GM19324 (cell line): ENCODE results near the gene INSYN2B.

ENCODE experiments used
- ATAC-seq: cut with Tn5 transposase; IDR thresholded peaks from one replicate; pipeline ENCODE4 v1.9.1; 2021; ENCODE audit warnings: mild to moderate bottlenecking, moderate library complexity; ENCODE audit not compliant: unreplicated experiment, low FRiP score

INSYN2B gene

DNA sequence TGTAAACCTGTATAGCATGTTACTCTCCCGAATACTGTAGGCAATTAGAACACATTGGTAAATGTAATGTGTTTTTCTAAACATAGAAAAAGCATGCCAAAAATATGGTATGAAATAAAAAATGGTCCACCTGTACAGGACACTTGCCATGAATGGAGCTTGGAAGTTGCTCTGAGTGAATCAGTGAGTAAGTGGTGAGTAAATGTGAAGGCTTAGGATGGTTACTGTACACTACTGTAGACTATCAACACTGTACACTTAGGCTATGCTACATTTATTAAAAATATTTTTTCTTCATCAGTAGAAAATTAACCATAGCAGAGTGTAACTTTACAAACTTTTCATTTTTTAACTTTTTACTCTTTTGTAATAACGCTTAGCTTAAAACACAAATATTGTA, 41.9 kb downstream of the INSYN2B start:
- no peak for ATAC-seq

DNA sequence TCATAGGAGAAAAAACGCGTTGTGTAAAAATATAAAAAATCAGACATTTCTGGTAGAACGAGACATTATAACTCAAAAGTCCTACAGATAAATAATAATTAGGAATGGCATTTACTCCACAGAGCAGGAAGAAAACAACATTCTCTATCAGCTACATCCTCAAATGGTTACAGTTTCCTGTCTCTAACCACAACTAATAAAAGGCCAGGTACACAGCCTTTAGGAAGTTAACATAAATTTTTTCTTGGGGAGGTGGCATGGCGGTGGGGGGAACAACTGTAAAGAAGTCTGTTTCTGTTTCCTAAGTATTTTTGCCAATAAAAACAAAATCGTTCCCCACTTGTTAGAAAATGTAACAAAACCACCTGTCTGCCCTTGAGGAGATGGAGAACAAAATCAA, 44.5 kb downstream of the INSYN2B start:
- ATAC-seq, result no peak

DNA sequence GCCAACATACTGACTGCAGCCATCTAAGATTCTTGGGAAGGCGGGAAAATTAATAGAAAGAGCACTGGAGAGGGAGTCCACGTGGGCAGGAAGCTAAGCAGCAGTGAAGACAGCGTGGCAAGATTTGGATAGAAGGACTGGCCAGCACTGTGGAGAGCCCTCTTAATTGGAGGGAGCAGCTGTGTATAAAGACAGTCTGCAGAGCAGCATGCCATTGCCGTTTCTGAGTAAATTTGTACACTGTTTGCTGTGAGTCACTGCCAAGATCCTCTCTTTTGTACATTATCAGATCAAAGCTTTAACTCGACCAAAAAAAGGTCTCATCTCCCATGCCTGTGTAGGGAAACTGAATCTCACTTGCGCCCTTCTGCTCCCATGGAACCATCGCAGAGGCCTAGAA, 45.3 kb downstream of the INSYN2B start:
- ATAC-seq, result no peak

DNA sequence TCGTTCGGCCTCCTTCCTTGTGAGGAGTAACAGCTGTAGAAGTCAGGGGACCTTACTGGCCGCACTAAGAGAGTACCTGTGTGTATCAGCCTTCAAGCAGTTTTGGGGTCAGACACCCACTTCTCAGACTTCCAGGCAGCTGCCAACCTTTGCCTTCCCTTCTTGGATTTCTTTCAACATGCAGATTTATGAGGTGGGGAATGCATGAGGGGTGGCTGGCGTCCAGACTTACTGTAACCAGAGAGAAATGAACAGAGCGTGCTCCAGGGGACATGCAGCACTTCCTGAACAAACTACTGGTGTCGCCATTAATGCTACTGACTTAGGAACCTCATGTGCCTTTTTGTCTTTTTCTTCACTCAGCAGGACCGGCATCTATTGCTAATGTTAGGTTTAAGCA, 46.7 kb downstream of the INSYN2B start:
- ATAC-seq, result no peak

DNA sequence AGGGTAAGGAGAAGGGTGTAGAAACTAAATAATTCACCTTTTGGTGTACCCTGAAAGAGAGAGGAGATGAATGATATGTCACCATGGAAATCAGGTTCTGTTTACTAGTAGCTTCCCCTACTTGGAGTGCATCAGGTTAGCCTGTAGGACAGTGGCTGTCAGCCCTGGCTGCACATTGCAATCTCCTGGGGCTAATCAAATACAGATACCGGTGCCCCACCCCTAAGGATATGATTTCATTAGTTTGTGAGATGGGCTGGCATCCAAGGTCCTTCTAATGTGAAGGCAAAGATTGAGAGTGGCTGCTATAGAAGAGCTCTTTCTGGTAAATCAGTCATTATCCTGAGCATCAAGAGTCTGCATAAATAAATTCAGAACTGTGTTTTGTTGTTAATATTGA, 47.2 kb downstream of the INSYN2B start:
- no peak for ATAC-seq

DNA sequence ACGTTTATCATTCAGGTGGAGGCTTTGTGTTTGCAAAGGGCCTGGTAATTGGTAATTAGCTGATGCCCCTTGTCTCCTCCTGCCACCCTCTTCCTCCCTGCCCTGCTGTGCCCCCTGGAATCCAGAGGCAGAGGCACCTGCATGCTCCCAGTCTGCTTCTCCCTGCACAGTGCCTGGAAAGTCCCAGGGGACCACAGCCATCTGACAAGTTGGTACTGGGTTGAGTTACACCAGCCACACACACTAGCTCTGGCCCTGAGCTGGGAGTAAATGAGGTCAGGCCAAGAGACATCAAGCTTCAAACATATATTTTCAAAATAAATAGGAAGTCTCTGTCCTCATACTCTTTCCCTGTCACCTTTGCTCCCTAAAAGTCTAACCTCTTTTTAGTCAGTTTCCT, 56.3 kb downstream of the INSYN2B start:
- no peak for ATAC-seq

DNA sequence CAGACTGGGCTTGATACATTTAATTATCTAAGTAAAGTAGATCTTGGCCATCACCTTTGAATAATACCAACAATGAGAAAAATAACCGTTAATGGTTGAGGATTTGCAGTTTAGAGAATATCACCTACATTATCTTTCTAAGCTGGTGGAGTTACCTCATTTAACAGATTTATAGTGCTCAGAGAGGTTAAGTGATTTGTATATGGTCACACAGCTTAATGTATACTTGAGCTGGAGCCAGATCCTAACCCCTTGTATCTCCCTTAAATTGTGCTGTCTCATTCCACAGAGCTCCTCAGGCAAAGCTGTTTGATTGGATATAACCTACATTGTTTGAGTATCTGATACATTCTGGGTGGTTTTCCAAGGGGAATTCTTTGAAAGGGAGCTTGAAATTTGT, 57.8 kb downstream of the INSYN2B start:
- ATAC-seq, result no peak

DNA sequence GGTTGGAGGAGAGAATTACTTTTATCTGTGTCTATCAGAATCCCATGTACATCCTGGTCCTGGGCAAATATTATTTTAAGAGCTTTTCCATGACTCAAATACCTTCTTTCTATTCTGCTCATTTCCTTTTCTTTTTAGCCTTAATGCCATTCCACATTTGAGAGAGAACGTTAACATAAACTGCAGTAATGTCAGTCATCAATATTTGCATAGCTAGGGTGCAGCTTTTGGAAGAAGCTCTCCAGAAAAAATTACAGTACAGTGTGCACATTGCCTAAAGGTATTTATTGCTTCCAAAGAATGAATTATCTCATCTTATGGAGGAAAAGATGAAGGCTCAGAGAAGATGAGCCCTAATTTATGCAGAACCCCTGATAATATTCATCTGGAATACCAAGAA, 58.3 kb downstream of the INSYN2B start:
- no peak for ATAC-seq

DNA sequence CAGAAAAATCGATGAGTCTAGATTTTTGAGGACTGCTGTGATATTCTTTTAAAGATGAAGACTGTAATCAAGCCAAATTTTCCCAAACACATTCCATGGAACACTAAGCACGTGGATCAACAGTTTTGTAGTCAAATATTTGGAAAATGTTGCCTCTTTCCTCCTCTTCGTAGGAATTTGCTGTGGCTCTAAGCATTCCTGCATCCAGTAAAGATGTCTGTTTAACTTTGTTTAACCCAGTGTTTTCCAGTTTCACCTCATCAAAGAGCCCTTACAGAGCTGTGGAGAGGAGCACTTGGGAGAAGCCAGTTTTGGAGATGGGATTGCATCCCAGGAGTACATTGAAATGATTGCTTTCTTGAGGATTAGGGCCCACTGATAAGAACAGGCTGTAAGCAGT, 58.9 kb downstream of the INSYN2B start:
- ATAC-seq, result no peak

DNA sequence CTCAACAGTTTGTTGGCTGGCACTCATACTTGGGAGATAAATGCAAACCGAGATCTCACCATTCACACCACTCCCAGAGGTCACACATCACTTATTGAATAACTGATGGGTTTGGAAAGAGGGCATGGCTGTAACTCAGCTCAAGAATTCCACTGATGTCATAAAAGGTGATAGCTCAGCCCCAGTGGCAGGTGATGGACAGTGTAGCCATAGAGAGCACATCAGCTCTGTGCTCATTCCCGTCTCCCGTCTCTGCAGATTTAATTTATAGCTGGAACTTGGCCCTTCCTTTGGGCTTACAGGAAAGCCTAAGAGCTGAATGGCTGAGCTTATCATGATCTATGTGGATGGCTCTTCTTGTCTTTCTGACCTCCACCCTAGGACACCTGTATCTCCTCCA, 59.8 kb downstream of the INSYN2B start:
- ATAC-seq, result no peak

DNA sequence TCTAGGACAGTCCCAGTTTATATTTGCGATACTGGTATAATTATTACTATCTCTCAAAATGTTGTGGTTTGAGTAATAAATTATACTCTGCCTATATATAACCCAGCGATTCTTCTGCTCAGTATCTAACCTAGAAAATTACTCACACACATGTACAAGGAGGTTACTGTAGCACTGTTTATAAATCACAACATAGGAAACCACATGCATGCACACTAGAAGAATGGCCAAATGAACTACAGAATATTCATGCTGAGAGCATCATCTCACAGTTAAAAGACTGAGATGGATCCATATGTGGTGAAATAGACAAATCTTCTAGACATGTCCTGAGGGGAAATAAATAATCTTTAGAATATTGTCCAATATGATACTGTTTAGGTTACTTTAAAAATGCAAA, 62.1 kb downstream of the INSYN2B start:
- ATAC-seq, result no peak

DNA sequence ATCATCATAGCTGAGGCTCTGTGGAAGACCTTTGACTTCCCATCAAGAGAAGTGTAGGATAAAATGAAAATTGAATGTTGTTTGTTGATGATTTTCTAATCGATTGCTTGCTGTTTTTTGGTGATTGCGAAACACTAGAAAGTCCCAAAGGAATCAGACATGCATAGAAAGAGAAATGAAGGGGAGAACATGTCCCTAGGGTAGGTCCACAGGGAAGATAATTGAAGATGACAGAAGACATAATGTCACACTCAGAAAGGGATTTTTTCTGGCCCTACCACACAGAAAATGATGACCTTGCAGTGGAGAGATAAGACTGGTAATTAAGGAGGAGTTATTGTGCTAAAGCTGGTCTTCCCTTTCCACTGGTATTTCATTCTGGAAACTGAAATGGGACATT, 62.8 kb downstream of the INSYN2B start:
- no peak for ATAC-seq

DNA sequence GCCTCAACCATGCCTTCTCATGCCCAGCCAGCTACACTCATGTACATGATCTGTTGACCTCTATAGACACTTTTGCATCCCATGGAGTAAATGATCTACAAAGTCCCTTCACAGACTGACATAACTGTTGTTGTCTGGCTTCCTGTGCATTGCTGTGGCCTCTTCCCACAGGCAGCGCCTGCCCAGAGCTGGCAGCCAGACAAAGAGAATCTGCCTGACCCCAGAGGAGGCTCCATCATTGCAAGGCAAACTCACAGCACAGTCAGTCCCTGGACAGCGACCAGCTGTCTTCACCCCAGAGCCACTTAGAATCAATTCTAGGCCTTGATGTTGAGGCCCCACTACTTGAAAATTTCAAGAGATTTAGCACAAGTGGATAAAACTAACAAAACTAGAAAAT, 65.5 kb downstream of the INSYN2B start:
- ATAC-seq, result no peak

DNA sequence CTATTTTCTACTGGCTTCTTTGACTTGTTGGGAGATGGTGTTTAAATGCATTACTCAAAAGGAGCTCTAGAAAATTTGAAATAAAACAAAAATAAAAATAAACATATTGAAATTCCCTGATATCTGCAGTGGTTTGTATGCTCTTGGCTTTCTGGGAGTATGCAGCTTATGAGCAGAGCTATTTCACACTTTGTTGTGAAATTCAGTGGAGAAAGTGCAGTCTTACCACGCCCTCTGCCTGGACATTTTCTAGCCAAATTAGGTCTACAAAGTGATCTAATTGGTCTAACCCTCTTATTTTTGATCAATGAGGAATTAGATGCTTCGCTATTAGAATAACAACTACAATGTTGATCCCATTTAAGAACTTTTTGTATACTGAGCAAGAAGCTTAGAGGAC, 66.8 kb downstream of the INSYN2B start:
- no peak for ATAC-seq

DNA sequence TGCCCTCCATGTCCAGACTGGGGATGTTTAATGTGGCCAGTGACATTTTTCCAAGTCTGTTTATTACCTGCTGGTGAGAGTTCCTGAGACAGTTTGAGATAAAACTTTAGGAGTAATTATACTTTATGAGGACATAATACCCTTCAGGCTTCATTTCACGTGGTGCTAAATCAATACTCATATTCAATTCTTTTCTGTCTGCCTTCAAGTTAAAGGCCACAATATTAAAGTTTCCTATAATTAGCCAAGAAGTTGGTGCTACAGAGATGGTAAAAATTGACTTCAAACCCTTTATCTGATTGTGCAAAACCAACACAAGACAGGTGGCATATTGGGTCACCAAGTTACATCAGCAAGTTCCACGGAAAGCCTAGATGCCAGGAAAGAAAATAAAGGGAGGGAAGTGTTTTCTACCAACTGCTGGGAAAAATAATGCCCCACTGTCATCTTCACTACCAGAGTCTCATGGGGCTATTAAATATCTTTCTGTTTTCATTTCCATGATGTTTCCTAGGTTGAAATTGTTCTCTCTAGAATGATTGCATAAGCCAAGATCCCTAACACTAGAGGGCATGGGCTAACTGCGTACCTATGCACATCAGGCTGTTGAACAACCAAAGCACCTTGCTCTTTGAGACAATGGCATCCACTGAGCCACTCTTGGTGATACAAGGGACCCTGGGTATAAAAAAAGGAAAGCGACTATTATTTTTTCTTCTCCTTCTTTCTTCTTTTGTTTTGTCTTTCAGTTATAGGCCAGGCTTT, 68.7 kb downstream of the INSYN2B start:
- ATAC-seq, result no peak

DNA sequence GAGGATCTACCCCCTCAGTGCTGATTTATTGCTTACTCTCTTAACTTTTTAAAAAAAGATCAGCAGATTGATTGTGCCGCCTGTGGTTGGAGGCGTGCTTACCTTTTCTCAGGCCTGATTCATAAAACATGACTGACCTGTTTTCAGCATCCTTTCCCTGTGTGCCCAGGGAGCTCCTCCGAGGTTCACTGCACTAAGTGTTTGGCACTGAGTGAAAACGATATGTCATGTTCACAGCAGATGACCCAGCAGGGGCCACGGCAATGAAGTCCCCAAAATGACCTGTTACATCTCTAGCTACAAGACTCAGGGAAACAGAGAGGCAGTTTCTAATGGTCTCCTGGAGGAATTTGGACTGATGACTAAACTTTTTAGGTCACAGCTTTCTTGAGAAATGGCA, 69.9 kb downstream of the INSYN2B start:
- no peak for ATAC-seq

DNA sequence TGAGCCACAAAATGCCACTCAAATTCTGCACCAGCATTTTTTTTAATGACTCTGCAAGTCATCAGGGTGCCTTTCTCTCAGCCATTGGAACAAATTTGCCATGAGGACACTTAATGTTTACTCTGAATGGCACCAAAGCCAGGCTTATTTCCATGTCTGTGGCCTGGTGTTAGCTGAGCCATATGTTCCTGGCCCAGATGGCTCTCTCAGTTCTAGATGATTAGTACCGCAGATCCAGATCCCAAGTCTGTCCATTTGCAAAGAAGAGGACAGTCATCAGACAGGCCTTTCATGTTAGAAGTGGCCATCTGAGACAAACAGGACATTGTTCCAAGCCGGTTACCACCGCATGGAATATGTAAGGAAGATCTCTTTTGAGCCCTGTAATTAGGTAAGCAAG, 70.3 kb downstream of the INSYN2B start:
- no peak for ATAC-seq

DNA sequence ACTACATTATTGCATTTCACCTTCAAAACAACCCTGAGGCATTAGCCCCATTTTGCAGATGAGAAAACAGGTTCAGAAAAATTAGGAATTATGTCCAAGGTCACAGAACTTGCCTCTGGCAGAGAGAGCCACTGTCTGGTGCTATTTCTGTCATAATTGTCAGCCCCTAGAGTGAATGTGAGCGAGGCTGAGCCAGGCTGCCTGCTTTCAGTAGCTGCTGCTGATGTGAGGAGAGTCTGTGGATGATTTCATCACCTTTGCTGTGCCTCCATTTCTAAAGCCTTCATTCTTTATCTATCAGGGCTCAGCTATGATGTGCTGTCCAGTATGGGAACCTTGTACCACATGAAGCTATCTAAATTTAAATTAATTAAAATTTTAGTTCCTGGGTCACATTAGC, 71.4 kb downstream of the INSYN2B start:
- no peak for ATAC-seq

DNA sequence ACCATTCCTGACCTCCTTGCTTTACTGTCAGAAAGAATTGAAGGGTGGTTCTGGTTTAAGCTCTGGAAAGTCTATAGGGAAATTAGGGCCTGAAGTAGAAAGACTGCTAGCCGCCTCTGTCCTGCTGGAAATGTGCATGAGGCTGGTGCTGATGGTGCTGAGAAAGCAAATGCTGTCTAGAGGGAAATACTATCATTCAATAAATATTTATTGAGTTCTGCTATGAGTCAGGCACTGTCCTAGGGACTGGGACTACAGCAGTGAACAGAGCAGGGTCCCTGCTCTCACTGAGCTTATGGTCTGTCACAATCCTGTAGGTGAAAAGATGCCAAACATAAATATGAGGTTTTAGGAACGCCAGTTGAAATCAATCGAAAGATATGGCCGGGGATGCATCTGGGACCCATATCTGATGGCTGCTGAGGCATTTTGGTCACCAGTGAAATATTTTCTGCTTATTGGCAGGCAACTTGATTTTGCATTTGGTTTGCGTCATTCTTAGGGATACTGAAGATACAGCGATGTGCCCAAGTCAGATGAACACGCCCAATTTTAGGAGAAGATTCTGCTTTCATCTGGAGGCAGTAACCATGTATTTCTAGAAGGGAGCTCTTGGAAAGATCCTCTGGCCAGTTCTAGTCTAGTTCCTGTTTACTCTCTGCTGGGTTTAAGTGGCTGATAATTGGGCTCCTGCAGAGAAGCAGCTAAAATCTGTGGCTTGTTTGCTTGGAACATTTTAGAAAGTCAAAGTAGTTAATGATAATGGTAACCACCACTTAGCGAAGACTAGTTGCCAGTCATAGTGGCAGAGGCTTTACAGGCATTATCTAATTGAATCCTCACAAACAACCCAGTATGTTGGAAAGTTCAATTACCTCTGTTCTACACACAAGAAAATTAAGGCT, 73.3 kb downstream of the INSYN2B start:
- no peak for ATAC-seq

DNA sequence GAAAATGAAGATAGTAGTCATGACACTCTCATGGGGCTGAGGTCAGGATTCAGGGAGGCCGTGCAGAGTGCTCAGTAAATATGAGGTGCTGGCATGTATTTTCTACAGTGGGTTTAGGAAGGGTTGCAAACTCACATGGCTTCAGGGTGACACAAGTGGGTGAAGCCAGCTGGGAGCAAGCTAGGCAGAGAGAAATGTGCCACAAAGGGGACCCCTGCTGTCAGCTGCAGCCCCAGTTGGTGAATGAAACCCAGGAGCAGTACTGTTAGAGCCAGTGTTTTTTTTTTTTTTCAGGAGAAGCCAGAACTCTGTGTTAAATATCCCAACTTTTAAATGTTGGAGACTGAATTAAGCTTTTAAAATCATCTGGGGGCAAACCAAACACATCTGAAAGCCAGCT, 75.3 kb downstream of the INSYN2B start:
- no peak for ATAC-seq

DNA sequence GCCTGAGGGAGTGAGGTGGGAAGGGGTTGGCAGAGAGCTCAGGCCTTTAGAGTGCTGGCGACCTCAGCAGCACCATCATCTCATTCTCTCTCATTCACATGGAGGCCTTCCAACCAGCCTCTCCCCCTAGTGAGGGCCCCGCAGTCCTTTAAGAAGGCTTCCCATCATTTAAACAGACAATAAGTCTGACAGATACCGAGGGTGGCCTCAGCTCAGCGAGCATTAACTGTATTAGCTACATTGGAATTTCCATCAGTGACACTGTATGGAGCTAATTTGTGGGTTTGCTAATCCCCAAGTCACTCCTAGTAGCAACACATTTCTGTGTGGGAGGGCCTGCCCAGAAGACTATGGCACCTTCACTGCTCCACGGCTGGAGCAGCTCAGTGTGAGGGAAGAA, 75.8 kb downstream of the INSYN2B start:
- ATAC-seq, result no peak

DNA sequence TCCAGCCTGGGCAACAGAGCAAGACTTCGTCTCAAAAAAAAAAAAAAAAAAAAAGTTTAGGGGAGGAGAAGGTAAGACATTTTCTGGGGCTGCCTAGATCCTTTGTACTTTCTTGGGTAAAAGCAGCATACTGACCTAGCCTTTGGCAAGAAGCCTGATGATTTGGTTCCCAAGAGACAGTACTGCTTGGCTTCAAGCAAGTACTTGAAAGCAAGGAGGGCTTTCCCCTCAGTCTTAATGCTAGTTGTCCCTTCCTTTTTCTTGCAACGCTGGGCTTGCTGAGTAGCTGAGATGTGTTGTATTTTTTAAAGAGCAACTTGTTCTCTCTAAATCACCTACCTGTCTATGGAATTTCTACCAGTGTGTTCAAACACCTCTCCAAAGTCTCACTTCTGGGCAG, 76.2 kb downstream of the INSYN2B start:
- no peak for ATAC-seq
